ENCODE measurements around the gene NEU2.

NEU2 gene

GRCh38 chr2:233075966-233076339, 43.5 kb downstream of the NEU2 start:
- 50 to 59% methylated on average over 2 of the region's 2 CpGs for WGBS, 2 experiments

DNA sequence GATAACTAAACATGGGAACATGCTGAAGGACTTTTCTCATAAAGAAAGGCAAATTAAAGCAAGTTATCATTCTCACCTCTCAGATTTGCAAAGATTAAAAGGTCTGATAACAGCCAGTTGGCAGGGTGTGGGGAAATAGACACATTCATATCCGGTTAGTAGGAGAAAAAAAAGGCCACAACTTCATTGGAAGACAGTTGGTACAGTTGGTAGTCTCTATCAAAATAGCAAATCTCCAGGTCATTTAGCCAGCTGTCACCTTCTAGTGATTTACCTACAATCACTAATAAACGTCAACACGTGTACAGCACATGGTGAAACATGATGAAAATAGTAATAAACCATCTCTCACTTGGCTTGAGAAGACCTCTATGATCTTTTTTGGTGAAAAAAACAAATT, 44.3 kb downstream of the NEU2 start:
- H3K36me3 ChIP-seq (ENCODE audit: control insufficient read depth, insufficient read depth, low read length) = no peaks in the 10 kb centered on the region
- no peaks in the 10 kb centered on the region for H3K9me3 ChIP-seq (ENCODE audit: control insufficient read depth, low read length)
- WGBS, 2 experiments = 92 to 98% methylated on average over 3 of the region's 3 CpGs
- no peak overlapping the region for H3K27ac ChIP-seq (ENCODE audit: insufficient read depth, low read depth, low read length, poor library complexity, severe bottlenecking)
- H3K4me3 ChIP-seq (ENCODE audit: insufficient read depth, low read depth, low read length) = no peak overlapping the region
- H3K27me3 ChIP-seq (ENCODE audit: control insufficient read depth, insufficient read depth, low read length, poor library complexity, severe bottlenecking) = no peaks in the 10 kb centered on the region
- H3K4me1 ChIP-seq (ENCODE audit: control insufficient read depth, insufficient read depth, low read length) = peaks cover 21% of the 10 kb centered on the region

More at GRCh38 chr2:233075966-233076339, 43.5 kb downstream of the NEU2 start:
- Histone ChIP-seq H3K27ac (ENCODE audit: insufficient read depth, low read depth, low read length, poor library complexity, severe bottlenecking) (no peak overlapping the region), H3K27me3 (ENCODE audit: control insufficient read depth, insufficient read depth, low read length, poor library complexity, severe bottlenecking) (no peaks in the 10 kb centered on the region), H3K36me3 (ENCODE audit: control insufficient read depth, insufficient read depth, low read length) (no peaks in the 10 kb centered on the region), H3K9me3 (ENCODE audit: control insufficient read depth, low read length) (no peaks in the 10 kb centered on the region), H3K4me1 (ENCODE audit: control insufficient read depth, insufficient read depth, low read length) (peaks cover 16% of the 10 kb centered on the region), H3K4me3 (ENCODE audit: insufficient read depth, low read depth, low read length) (no peak overlapping the region)

DNA sequence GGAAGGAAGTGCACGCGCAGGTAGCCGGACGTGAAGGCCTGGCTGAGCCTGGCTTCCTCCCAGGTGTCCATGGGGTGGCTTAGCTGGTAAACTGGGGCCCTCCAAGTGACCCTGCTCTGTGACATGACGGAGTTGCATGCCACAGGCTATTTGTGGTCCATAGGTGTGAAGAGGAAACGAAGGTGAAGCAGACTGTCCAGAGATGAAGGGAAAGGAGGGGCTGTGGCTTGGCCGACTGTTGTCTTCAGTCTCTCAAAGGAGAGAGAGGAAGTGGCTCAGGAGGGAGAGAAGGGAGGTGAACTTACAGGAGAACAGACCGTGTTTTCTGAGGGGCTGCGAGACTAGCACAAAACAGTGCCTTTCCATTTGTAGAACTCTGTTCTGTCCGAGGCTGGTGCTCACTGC, 47.0 kb downstream of the NEU2 start:
- Histone ChIP-seq H3K27me3 (ENCODE audit: control insufficient read depth, insufficient read depth, low read length, poor library complexity, severe bottlenecking) (no peaks in the 10 kb centered on the region), H3K4me1 (ENCODE audit: control insufficient read depth, insufficient read depth, low read length) (peaks cover 30% of the 10 kb centered on the region), H3K4me3 (ENCODE audit: insufficient read depth, low read depth, low read length) (no peak overlapping the region), H3K36me3 (ENCODE audit: control insufficient read depth, insufficient read depth, low read length) (no peaks in the 10 kb centered on the region), H3K27ac (ENCODE audit: insufficient read depth, low read depth, low read length, poor library complexity, severe bottlenecking) (no peak overlapping the region), H3K9me3 (ENCODE audit: control insufficient read depth, low read length) (no peaks in the 10 kb centered on the region)
- 92 to 94% methylated on average over 10 of the region's 10 CpGs for WGBS, 2 experiments

- Histone ChIP-seq H3K9me3 (ENCODE audit: control insufficient read depth, low read length) (no peaks in the 10 kb centered on the region), H3K27me3 (ENCODE audit: control insufficient read depth, insufficient read depth, low read length, poor library complexity, severe bottlenecking) (no peaks in the 10 kb centered on the region), H3K4me3 (ENCODE audit: insufficient read depth, low read depth, low read length) (no peak overlapping the region), H3K27ac (ENCODE audit: insufficient read depth, low read depth, low read length, poor library complexity, severe bottlenecking) (no peak overlapping the region), H3K4me1 (ENCODE audit: control insufficient read depth, insufficient read depth, low read length) (peaks cover 29% of the 10 kb centered on the region), H3K36me3 (ENCODE audit: control insufficient read depth, insufficient read depth, low read length) (no peaks in the 10 kb centered on the region)
- WGBS, 2 experiments = 90 to 92% methylated on average over 20 of the region's 20 CpGs
Observed at GRCh38 chr2:233079953-233080835, 47.7 kb downstream of the NEU2 start.

GRCh38 chr2:233080836-233081229, 48.4 kb downstream of the NEU2 start:
- no peak overlapping the region for H3K4me3 ChIP-seq (ENCODE audit: insufficient read depth, low read depth, low read length)
- no peaks in the 10 kb centered on the region for H3K36me3 ChIP-seq (ENCODE audit: control insufficient read depth, insufficient read depth, low read length)
- H3K27me3 ChIP-seq (ENCODE audit: control insufficient read depth, insufficient read depth, low read length, poor library complexity, severe bottlenecking) = no peaks in the 10 kb centered on the region
- no peaks in the 10 kb centered on the region for H3K9me3 ChIP-seq (ENCODE audit: control insufficient read depth, low read length)
- H3K4me1 ChIP-seq (ENCODE audit: control insufficient read depth, insufficient read depth, low read length) = peaks cover 22% of the 10 kb centered on the region
- 94 to 95% methylated on average over 11 of the region's 11 CpGs for WGBS, 2 experiments
- no peak overlapping the region for H3K27ac ChIP-seq (ENCODE audit: insufficient read depth, low read depth, low read length, poor library complexity, severe bottlenecking)

DNA sequence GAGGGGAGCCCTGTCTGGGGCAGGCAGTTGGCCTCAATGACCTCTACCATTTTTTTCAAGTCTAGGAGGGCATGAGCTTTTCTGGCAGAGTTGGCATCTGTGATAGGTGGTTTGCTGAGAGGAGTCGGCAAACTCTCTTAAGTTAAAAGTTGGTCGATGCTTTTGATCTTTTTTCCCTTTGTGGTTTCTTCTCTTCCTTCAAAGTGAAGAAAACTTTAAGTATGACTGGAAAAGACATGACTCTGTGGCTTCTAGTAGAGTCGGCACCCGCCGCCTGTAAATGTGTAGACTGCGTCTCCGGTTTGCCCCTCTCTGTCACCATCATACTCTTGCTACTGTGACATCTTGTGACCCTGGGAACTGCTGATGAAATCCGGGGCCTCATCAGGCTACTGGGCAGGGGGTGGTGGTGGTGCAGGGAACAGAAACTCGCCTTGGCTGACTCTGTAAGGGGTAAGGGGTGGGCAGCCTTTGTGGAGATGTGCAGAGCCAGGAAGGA, 48.8 kb downstream of the NEU2 start:
- Histone ChIP-seq H3K4me1 (ENCODE audit: control insufficient read depth, insufficient read depth, low read length) (peaks cover 18% of the 10 kb centered on the region), H3K4me3 (ENCODE audit: insufficient read depth, low read depth, low read length) (no peak overlapping the region), H3K9me3 (ENCODE audit: control insufficient read depth, low read length) (no peaks in the 10 kb centered on the region), H3K27me3 (ENCODE audit: control insufficient read depth, insufficient read depth, low read length, poor library complexity, severe bottlenecking) (no peaks in the 10 kb centered on the region), H3K36me3 (ENCODE audit: control insufficient read depth, insufficient read depth, low read length) (no peaks in the 10 kb centered on the region), H3K27ac (ENCODE audit: insufficient read depth, low read depth, low read length, poor library complexity, severe bottlenecking) (no peak overlapping the region)
- WGBS, 2 experiments = 94 to 95% methylated on average over 9 of the region's 9 CpGs

DNA sequence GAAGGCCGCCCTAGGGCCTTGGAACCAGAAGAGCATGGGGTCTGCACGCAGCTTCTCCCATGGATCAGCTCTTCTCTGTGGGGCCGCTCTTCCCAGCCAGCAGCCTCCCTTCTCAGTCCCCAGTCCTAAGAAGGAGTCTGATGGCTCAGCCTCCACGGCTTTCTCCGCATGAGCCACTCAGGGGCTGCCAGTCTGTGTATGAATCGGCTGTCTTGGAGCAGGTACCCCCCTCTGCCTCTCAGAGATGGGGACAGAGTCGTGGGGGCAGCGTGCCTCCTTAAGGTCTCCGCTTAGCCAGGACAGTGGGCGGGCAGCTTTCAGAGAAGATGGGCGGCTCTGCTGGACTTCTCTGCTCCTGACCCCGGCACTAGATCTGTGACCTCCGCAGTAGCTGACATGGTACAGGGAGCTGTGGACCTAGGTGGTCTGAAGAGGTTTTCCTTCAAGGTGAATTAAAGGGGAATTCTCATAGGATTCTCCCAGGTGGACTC, 49.3 kb downstream of the NEU2 start:
- H3K4me1 ChIP-seq (ENCODE audit: control insufficient read depth, insufficient read depth, low read length) = peaks cover 18% of the 10 kb centered on the region
- no peaks in the 10 kb centered on the region for H3K27me3 ChIP-seq (ENCODE audit: control insufficient read depth, insufficient read depth, low read length, poor library complexity, severe bottlenecking)
- H3K9me3 ChIP-seq (ENCODE audit: control insufficient read depth, low read length) = no peaks in the 10 kb centered on the region
- H3K36me3 ChIP-seq (ENCODE audit: control insufficient read depth, insufficient read depth, low read length) = no peaks in the 10 kb centered on the region
- H3K4me3 ChIP-seq (ENCODE audit: insufficient read depth, low read depth, low read length) = no peak overlapping the region
- no peak overlapping the region for H3K27ac ChIP-seq (ENCODE audit: insufficient read depth, low read depth, low read length, poor library complexity, severe bottlenecking)
- 90 to 94% methylated on average over 13 of the region's 13 CpGs for WGBS, 2 experiments

- no peak overlapping the region for H3K4me3 ChIP-seq (ENCODE audit: insufficient read depth, low read depth, low read length)
Observed at GRCh38 chr2:233082222-233082930, 49.9 kb downstream of the NEU2 start.

DNA sequence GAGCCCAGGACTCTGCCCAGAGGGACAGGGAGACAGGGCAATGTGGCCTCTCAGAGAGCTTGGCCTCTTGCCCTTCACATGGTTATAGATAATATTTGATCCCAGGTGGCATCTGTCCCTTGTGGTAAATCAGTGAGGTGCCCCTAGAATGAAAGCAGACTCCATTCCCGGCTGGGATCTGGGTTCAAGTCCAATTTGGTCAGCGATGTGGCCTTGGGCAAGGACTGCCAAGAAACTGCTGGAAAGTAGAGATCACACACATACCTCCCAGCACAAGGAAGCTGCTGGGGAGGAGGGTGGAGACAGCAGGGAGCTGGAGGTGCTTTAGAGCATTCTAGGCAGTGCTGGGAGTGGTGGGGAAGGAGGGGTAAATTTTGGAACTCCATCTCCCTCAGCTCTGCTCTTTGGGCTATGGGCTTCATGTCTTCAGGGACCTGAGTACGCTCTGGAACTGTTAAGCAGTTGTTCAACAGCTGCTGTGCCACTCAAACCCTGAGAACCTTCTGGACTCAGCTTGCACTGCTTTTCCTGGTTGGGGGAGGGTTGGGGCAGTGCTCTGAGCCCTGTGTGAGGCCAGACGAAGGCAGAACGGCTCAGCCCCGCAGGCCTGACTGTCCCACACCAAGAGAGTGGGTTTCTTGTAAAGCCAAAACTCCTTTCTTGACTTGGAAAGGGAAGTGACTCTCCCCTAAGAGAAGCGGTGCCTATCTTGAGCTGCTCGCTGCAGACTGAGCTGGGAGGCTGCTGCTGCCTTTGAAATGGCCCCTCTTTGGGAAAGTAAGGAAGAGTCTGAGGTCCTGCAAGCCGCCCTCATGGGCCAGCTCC, 50.7 kb downstream of the NEU2 start:
- peaks cover 18% of the 10 kb centered on the region for H3K4me1 ChIP-seq (ENCODE audit: control insufficient read depth, insufficient read depth, low read length)
- H3K4me3 ChIP-seq (ENCODE audit: insufficient read depth, low read depth, low read length) = no peak overlapping the region
- no peaks in the 10 kb centered on the region for H3K36me3 ChIP-seq (ENCODE audit: control insufficient read depth, insufficient read depth, low read length)
- H3K27me3 ChIP-seq (ENCODE audit: control insufficient read depth, insufficient read depth, low read length, poor library complexity, severe bottlenecking) = no peaks in the 10 kb centered on the region
- no peak overlapping the region for H3K27ac ChIP-seq (ENCODE audit: insufficient read depth, low read depth, low read length, poor library complexity, severe bottlenecking)
- H3K9me3 ChIP-seq (ENCODE audit: control insufficient read depth, low read length) = no peaks in the 10 kb centered on the region
- WGBS, 2 experiments = 77 to 81% methylated on average over 9 of the region's 9 CpGs

More at GRCh38 chr2:233082222-233082930, 49.9 kb downstream of the NEU2 start:
- no peaks in the 10 kb centered on the region for H3K27me3 ChIP-seq (ENCODE audit: control insufficient read depth, insufficient read depth, low read length, poor library complexity, severe bottlenecking)
- 88 to 90% methylated on average over 11 of the region's 11 CpGs for WGBS, 2 experiments
- no peaks in the 10 kb centered on the region for H3K9me3 ChIP-seq (ENCODE audit: control insufficient read depth, low read length)
- no peak overlapping the region for H3K27ac ChIP-seq (ENCODE audit: insufficient read depth, low read depth, low read length, poor library complexity, severe bottlenecking)
- H3K4me1 ChIP-seq (ENCODE audit: control insufficient read depth, insufficient read depth, low read length) = peaks cover 18% of the 10 kb centered on the region
- no peaks in the 10 kb centered on the region for H3K36me3 ChIP-seq (ENCODE audit: control insufficient read depth, insufficient read depth, low read length)
